Keratinocyte (primary cell): ENCODE measurements around the gene NDUFS6. TPM values are rescaled to one million over a fixed set of nuclear protein-coding genes. Genes with fewer than 3 reads are reported as not detected.

ENCODE experiments used
- DNase-seq: peaks from one replicate; pipeline ENCODE4 v3.0.0-alpha.2; 2011; ENCODE audit warnings: low read depth, missing footprints, low spot score
- FAIRE-seq: peaks from 2 replicates; lab custom pipeline; 2011; peaks lifted over from hg19 to GRCh38; lab: Jason Lieb, UNC
- H2AFZ ChIP-seq: 2 replicates; pipeline ENCODE4 v1.6.0; 2012; ENCODE audit warnings: low read length, control low read depth, inconsistent platforms; ENCODE audit not compliant: control insufficient read depth
- H3K27ac ChIP-seq: 2 replicates; pipeline ENCODE4 v1.5.1; 2011; ENCODE audit warnings: low read length; ENCODE audit not compliant: control insufficient read depth, insufficient read depth
- H3K27me3 ChIP-seq: 3 replicates; pipeline ENCODE4 v1.6.0; 2011; ENCODE audit warnings: low read length; ENCODE audit not compliant: control insufficient read depth, insufficient read depth; ENCODE audit errors: extremely low read depth
- H3K36me3 ChIP-seq, 2 experiments: 2 replicates in 1 of 2; 3 replicates in 1 of 2; pipeline ENCODE4 v1.5.1; 2011; ENCODE audit warnings: low read length in 2 of 2, mild to moderate bottlenecking in 1 of 2; ENCODE audit not compliant: control insufficient read depth in 2 of 2, insufficient read depth in 2 of 2; ENCODE audit errors: extremely low read depth in 1 of 2
- H3K4me1 ChIP-seq: 3 replicates; pipeline ENCODE4 v1.5.1; 2011; ENCODE audit warnings: low read length; ENCODE audit not compliant: control insufficient read depth, insufficient read depth; ENCODE audit errors: extremely low read depth
- H3K4me2 ChIP-seq: 3 replicates; pipeline ENCODE4 v1.6.0; 2011; ENCODE audit warnings: low read depth, low read length; ENCODE audit not compliant: control insufficient read depth, insufficient read depth; ENCODE audit errors: extremely low read depth
- H3K4me3 ChIP-seq, 3 experiments: fragments of 200-600 bp in 1 of 3; sonication (generic) in 1 of 3; 2 replicates in 2 of 3; 3 replicates in 1 of 3; pipeline ENCODE4 v1.5.1; 2011 to 2016; ENCODE audit warnings: low read length in 3 of 3, mild to moderate bottlenecking in 3 of 3, control low read depth in 2 of 3, inconsistent platforms in 1 of 3, low read depth in 1 of 3, mixed read lengths in 1 of 3, mixed run types in 1 of 3, moderate library complexity in 1 of 3; ENCODE audit not compliant: control insufficient read depth in 2 of 3, insufficient read depth in 2 of 3; ENCODE audit errors: extremely low read depth in 1 of 3
- H3K79me2 ChIP-seq: 2 replicates; pipeline ENCODE4 v1.6.0; 2012; ENCODE audit warnings: low read length; ENCODE audit not compliant: control insufficient read depth, insufficient read depth
- H3K9ac ChIP-seq: 3 replicates; pipeline ENCODE4 v1.6.0; 2011; ENCODE audit warnings: low read length; ENCODE audit not compliant: control insufficient read depth, insufficient read depth; ENCODE audit errors: extremely low read depth
- H3K9me1 ChIP-seq: 3 replicates; pipeline ENCODE4 v1.6.0; 2011; ENCODE audit warnings: low read length; ENCODE audit not compliant: control insufficient read depth, insufficient read depth; ENCODE audit errors: extremely low read depth
- H3K9me3 ChIP-seq: 2 replicates; pipeline ENCODE4 v1.5.1; 2012; ENCODE audit warnings: low read depth, low read length; ENCODE audit not compliant: control insufficient read depth
- H4K20me1 ChIP-seq: 3 replicates; pipeline ENCODE4 v1.6.0; 2011; ENCODE audit warnings: low read length; ENCODE audit not compliant: control insufficient read depth, insufficient read depth; ENCODE audit errors: extremely low read depth
- CTCF ChIP-seq, 3 experiments: IDR thresholded peaks in 1 of 3; conservative IDR thresholded peaks in 1 of 3; optimal IDR thresholded peaks in 1 of 3; 2 replicates in 2 of 3; 3 replicates in 1 of 3; pipeline versions ENCODE3 to v1.5.1; 2011; ENCODE audit warnings: low read length in 3 of 3, mild to moderate bottlenecking in 3 of 3, moderate library complexity in 2 of 3, control low read depth in 1 of 3, inconsistent platforms in 1 of 3; ENCODE audit not compliant: insufficient read depth in 2 of 3; ENCODE audit errors: extremely low read depth in 1 of 3
- EZH2 ChIP-seq: IDR thresholded peaks from one replicate; pipeline ENCODE4 v1.6.1; 2012; ENCODE audit warnings: inconsistent platforms, mild to moderate bottlenecking, low read length, moderate library complexity
- dilution Hi-C: fragments of 300-500 bp; cut with MboI; formaldehyde crosslinking; loops from one replicate; pipeline ENCODE4 v1.7.0; 2020; ENCODE audit warnings: low sequenced_read_pairs; ENCODE audit not compliant: extremely low pct_ligation_motif_present
- polyA plus RNA-seq, 5 experiments: library from polyadenylated mRNA; depleted of rRNA in 3 of 5; stranded (reverse) in 3 of 5; stranded (forward) in 1 of 5; unstranded in 1 of 5; fragments of >200 nt; gene quantifications; 1 replicate in 1 of 5; 2 replicates in 3 of 5; 3 replicates in 1 of 5; pipeline versions ENCODE4 v1.2.1 to v1.2.3, GENCODE V29; 2011 to 2012; ENCODE audit warnings: missing spikeins in 2 of 5, low read depth in 1 of 5, low replicate concordance in 1 of 5

NDUFS6 gene
- polyA plus RNA-seq, 1 donor (not counting 4 experiments of a cell fraction or from before 2014, with no cell fraction given) = 66.3 TPM

DNA sequence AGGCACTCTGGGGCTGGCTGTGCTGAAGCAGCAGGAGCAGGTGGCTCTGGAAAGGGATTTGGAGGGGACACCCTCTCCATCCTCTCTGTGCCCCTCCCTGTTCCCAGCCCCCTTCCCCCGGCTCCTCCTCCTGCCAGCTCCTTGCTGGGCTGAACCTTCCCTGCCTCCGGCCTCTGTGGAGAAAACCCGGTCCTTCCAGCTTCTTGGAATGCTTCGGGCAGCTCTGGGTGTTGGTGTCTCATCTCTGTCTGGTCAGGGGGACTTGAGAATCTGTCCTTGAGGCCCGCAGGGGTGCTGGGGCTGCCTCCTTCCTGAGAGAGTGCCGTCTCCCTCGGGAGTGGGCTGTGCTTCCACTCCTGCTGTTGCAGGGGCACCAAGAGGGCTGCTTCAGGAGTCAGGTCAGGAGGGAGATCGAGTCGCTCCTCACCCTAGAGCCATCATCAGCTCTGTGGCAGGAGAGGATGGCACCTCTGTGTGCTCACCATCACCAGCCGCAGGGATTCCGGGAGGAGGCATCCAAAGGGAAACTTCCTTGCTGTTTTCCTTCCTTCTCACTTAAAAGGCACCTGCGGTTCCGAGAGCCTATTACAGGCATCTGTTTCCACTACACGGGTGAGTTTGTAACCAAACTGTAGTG, 30.6 kb downstream of the NDUFS6 start:
- dilution Hi-C loops = no loop called here
- Histone ChIP-seq H4K20me1 (no peaks in the 10 kb centered on the region), H3K27ac (no peak overlapping the region), H3K4me3 (no peak overlapping the region), H3K4me2 (no peak overlapping the region), H3K36me3 (no peaks in the 10 kb centered on the region), H3K9ac (no peak overlapping the region), H3K9me1 (no peaks in the 10 kb centered on the region), H3K4me1 (no peaks in the 10 kb centered on the region), H3K27me3 (peaks cover 5% of the 10 kb centered on the region), H2AFZ (no peak overlapping the region), H3K9me3 (no peaks in the 10 kb centered on the region), H3K79me2 (no peaks in the 10 kb centered on the region)
- TF ChIP-seq EZH2 (no peak), CTCF (optimal IDR thresholded peaks at IDR 0.05 in 1 of 3, IDR thresholded peaks at IDR 0.05 in 1 of 3, conservative IDR thresholded peaks at IDR 0.05 in 1 of 3; ENCODE audit: extremely low read depth in 1 of 3, insufficient read depth in 2 of 3, low read length in 3 of 3) (no peak)
- DNase-seq (no peak), FAIRE-seq (no peak)

GRCh38 chr5:1832511-1833250, 31.5 kb downstream of the NDUFS6 start:
- no peaks in the 10 kb centered on the region for H4K20me1 ChIP-seq
- no peaks in the 10 kb centered on the region for H3K4me1 ChIP-seq
- H3K9ac ChIP-seq = no peak overlapping the region
- H3K9me3 ChIP-seq = no peaks in the 10 kb centered on the region
- TF ChIP-seq EZH2 = no peak
- no peak for TF ChIP-seq CTCF (optimal IDR thresholded peaks at IDR 0.05 in 1 of 3, IDR thresholded peaks at IDR 0.05 in 1 of 3, conservative IDR thresholded peaks at IDR 0.05 in 1 of 3; ENCODE audit: extremely low read depth in 1 of 3, insufficient read depth in 2 of 3, low read length in 3 of 3)
- dilution Hi-C loops = no loop called here
- FAIRE-seq = no peak
- no peak overlapping the region for H2AFZ ChIP-seq
- no peak overlapping the region for H3K27ac ChIP-seq
- no peaks in the 10 kb centered on the region for H3K9me1 ChIP-seq
- no peaks in the 10 kb centered on the region for H3K79me2 ChIP-seq
- no peak for DNase-seq
- H3K36me3 ChIP-seq = no peaks in the 10 kb centered on the region
- no peak overlapping the region for H3K4me2 ChIP-seq
- no peak overlapping the region for H3K4me3 ChIP-seq
- peaks cover 5% of the 10 kb centered on the region for H3K27me3 ChIP-seq
